Measurements from ENCODE around the gene VTI1A. TPM values are rescaled to one million over a fixed set of nuclear protein-coding genes. Genes with fewer than 3 reads are reported as not detected.

VTI1A gene
- total RNA-seq: 40.7 and 41.5 TPM in 2 replicates

GRCh38 chr10:112446855-112447619 is at the start of gene VTI1A, which contains the start of gene ZDHHC6:
VTI1A (plus strand) TSS chr10:112447215; CDS start chr10:112447374, 159 bp downstream.
ZDHHC6 (minus strand) TSS chr10:112446914; CDS start chr10:112445436, 1,478 bp downstream.

Small RNA genes lying within 50 kb of the gene (small RNA-seq; reads per million reads assigned to genes)
- gene AC022018.1 (ENCODE audit: low replicate concordance) (0.13 reads per million), gene MIR4295 (ENCODE audit: low replicate concordance) (not detected)

Other genes starting within 250 kb of the VTI1A start
- not detected in 2 replicates for gene TECTB, start 163.8 kb upstream of the VTI1A start, total RNA-seq
- gene ACSL5, start 73.1 kb upstream of the VTI1A start, total RNA-seq: 1.4 and 1.5 TPM in 2 replicates
- 21.7 and 34.6 TPM in 2 replicates for gene ZDHHC6, start 301 bp upstream of the VTI1A start, total RNA-seq

Data from placental pericyte (primary cell).